Subcutaneous abdominal adipose tissue (tissue), 5 donors: ENCODE data around the gene FANK1.
A peak's percentile ranks its signal among the peaks of the same experiment; 100 is the strongest.

Experiments used
- H3K27ac ChIP-seq: one replicate; pipeline ENCODE4 v1.7.0; 2013; ENCODE audit warnings: low read depth, mild to moderate bottlenecking, inconsistent platforms, low read length, moderate library complexity
- H3K27me3 ChIP-seq, 5 donors: one replicate each; pipeline ENCODE4 v1.7.0; 2013; ENCODE audit warnings: low read length in 5 of 5, inconsistent platforms in 1 of 5; ENCODE audit not compliant: control insufficient read depth in 5 of 5, insufficient read depth in 4 of 5
- H3K36me3 ChIP-seq, 5 donors: one replicate each; pipeline ENCODE4 v1.7.0; 2013; ENCODE audit warnings: low read length in 5 of 5; ENCODE audit not compliant: control insufficient read depth in 5 of 5, insufficient read depth in 5 of 5
- H3K4me1 ChIP-seq, 5 donors: one replicate each; pipeline ENCODE4 v1.7.0; 2013; ENCODE audit warnings: low read length in 5 of 5, mild to moderate bottlenecking in 3 of 5, moderate library complexity in 1 of 5; ENCODE audit not compliant: control insufficient read depth in 5 of 5, insufficient read depth in 5 of 5
- H3K4me3 ChIP-seq, 5 donors: one replicate each; pipeline ENCODE4 v1.7.0; 2013; ENCODE audit warnings: low read length in 5 of 5, low read depth in 1 of 5
- H3K9ac ChIP-seq, 5 donors: one replicate each; pipeline ENCODE4 v1.7.0; 2013; ENCODE audit warnings: low read length in 5 of 5, mild to moderate bottlenecking in 4 of 5, moderate library complexity in 3 of 5
- H3K9me3 ChIP-seq, 5 donors: one replicate each; pipeline ENCODE4 v1.7.0; 2013; ENCODE audit warnings: low read length in 5 of 5; ENCODE audit not compliant: control insufficient read depth in 5 of 5
- donor health status: healthy.
- donor health status: healthy.
- donor health status: healthy.
- donor health status: healthy.
- donor health status: healthy.

The FANK1 gene

DNA sequence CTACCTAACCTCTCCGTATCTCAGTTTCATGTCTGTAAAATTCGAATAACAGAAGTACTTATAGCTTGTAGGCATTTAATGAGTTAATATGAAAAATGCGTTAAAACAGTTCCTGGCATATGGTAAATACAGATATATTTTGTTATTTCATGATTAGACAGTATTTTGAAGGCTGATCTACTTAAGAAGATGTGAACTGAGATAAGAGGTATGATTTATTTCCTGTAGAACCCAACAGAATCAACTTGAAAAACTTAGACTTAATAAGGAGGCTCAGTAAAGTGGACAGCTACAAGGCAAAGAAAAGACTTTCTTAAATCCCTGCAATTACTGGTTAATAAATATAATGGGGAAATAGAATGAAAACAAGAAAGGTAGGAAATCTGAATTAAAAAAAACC lies 103.3 kb downstream of the FANK1 start:
- no peaks in the 10 kb centered on the region for H3K9me3 ChIP-seq
- H3K9ac ChIP-seq: no peak overlapping the region
- H3K27ac ChIP-seq: no peak overlapping the region
- H3K36me3 ChIP-seq: no peaks in the 10 kb centered on the region
- peaks cover 0 to 5% (median 1%) of the 10 kb centered on the region in 5 donors for H3K4me1 ChIP-seq
- H3K4me3 ChIP-seq: no peak overlapping the region
- no peaks in the 10 kb centered on the region for H3K27me3 ChIP-seq

DNA sequence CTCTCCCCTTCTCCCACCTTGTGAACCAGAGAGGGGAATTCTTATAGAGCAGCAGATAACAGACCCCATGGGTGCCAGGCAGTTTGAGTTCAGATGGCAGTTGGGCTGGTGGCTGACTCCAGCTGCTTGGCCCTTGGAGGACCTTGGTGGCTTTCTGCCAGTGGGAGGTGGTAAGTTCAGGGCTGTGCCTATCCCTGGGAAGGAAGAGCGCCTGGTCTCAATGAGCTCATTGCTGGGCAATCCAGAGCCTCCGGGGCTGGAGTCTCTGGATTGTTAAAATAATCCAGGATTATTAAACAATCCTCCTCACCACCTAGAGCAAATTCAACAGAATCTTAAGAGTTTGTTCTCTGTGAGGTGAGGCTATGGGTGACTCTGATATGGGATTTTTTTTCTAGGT lies 105.2 kb downstream of the FANK1 start:
- no peaks in the 10 kb centered on the region for H3K36me3 ChIP-seq
- no peak overlapping the region for H3K4me3 ChIP-seq
- H3K4me1 ChIP-seq: peaks cover 0 to 4% (median 0%) of the 10 kb centered on the region in 5 donors
- H3K9ac ChIP-seq: peak overlapping the region in 1 of 5 donors; percentile 41
- H3K9me3 ChIP-seq: no peaks in the 10 kb centered on the region
- no peaks in the 10 kb centered on the region for H3K27me3 ChIP-seq
- no peak overlapping the region for H3K27ac ChIP-seq

DNA sequence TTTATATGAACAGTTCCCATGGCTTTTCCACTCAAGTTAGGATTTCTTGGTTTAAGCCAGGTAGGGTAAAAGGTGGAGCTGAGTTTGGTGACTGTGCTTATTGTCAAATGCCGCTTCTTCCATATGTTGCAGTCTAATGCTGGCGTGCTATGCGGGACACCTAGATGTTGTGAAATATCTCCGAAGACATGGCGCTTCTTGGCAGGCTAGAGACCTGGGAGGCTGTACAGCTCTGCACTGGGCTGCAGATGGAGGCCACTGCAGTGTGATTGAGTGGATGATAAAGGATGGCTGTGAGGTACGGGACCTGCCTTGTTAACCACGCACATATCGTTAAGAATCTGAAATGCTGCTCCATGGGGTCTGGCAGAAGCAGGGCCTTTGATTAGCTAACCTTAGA lies 108.4 kb downstream of the FANK1 start:
- H3K27ac ChIP-seq: no peak overlapping the region
- H3K9me3 ChIP-seq: no peaks in the 10 kb centered on the region
- H3K4me3 ChIP-seq: no peak overlapping the region
- H3K36me3 ChIP-seq: no peaks in the 10 kb centered on the region
- no peaks in the 10 kb centered on the region for H3K27me3 ChIP-seq
- peaks cover 0 to 4% (median 0%) of the 10 kb centered on the region in 5 donors for H3K4me1 ChIP-seq
- H3K9ac ChIP-seq: no peak overlapping the region

DNA sequence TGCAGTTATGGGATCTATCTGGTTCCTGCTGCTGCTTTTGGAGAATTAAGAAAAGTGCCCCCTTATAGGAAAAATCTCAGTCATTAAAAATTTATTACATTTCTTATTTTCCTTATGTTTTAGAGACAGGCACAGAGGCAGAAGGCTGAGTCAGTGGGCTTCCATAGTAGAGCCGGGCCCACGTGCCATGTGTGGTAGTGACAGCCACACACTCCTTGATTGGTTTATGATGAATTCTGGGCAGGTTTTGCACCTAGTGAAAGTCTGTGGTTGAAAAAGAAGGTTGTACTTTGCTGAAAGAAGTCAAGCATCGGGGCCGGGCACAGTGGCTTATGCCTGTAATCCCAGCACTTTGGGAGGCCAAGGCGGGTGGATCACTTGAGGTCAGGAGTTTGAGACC lies 109.9 kb downstream of the FANK1 start:
- Histone ChIP-seq H3K36me3 (no peaks in the 10 kb centered on the region), H3K27ac (no peak overlapping the region), H3K9me3 (peaks cover 0 to 5% (median 0%) of the 10 kb centered on the region in 5 donors), H3K27me3 (no peaks in the 10 kb centered on the region), H3K4me3 (no peak overlapping the region), H3K4me1 (peaks cover 0 to 4% (median 0%) of the 10 kb centered on the region in 5 donors), H3K9ac (no peak overlapping the region)

DNA sequence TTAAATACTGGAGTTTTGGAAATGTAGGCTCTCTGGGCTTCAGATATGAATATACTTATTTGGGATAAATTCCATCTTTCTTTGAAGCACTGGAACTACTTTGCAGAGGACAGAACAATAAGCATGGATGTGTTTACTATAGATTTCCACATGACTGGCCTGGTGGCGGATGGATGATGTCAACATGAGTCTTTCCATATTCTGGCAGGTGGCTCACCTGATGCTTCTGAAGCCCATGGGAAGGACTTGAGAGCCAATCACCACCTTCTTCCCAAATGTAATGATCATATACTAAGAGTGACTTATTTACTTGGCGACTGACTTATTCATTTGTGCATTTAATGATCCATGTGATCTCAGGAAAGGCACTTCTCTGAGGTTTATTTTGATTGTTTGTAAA lies 110.5 kb downstream of the FANK1 start:
- no peak overlapping the region for H3K9ac ChIP-seq
- no peaks in the 10 kb centered on the region for H3K4me1 ChIP-seq
- H3K36me3 ChIP-seq: no peaks in the 10 kb centered on the region

DNA sequence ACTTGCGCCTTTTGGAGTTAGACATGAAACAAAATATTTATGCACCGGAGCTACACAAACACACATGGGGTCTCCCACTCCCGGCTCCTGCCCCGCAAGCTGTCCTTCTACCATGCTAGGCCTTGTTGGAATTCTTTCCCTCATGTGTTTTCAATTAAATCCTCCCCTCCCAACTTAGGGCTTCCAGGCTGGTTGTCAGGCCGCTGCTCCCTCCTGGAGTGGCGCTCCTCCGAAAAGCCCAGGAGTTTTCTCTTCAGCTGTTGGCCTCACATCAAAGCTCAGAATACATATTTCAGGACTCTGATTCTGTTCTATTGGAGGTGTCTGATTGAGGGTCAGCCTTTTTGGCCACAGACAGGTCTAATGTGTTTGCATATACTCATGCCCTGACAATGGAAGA lies 113.3 kb downstream of the FANK1 start:
- Histone ChIP-seq H3K9ac (no peak overlapping the region), H3K4me1 (no peaks in the 10 kb centered on the region), H3K36me3 (peaks cover 0 to 6% (median 2%) of the 10 kb centered on the region in 5 donors), H3K9me3 (peaks cover 0 to 5% (median 0%) of the 10 kb centered on the region in 5 donors), H3K27me3 (no peaks in the 10 kb centered on the region), H3K4me3 (no peak overlapping the region), H3K27ac (no peak overlapping the region)

More for the DNA sequence above, 110.5 kb downstream of the FANK1 start:
- H3K4me3 ChIP-seq: no peak overlapping the region
- no peaks in the 10 kb centered on the region for H3K27me3 ChIP-seq
- H3K27ac ChIP-seq: no peak overlapping the region
- peaks cover 0 to 5% (median 0%) of the 10 kb centered on the region in 5 donors for H3K9me3 ChIP-seq

DNA sequence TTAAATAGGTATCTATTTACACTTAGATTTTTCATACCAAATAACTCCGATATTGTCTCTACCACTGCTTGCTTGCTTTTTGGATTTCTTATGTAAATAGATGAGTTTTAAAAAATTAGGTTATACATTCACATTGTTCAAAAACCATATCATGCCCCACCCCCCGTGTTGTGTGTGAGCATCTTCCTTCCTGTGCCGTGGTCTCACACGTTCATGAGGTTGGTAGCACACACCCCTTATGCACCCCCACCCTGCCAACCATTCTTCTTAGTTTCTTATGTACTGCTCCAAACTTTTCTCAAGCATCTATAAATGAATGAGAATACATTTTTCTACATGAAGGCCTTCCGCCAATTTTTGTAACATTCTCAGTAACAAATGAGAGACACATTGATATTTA lies 115.6 kb downstream of the FANK1 start:
- Histone ChIP-seq H3K27me3 (no peaks in the 10 kb centered on the region), H3K4me1 (no peaks in the 10 kb centered on the region), H3K9ac (no peak overlapping the region), H3K36me3 (peaks cover 0 to 11% (median 5%) of the 10 kb centered on the region in 5 donors), H3K4me3 (no peak overlapping the region), H3K9me3 (peaks cover 0 to 5% (median 0%) of the 10 kb centered on the region in 5 donors), H3K27ac (no peak overlapping the region)

DNA sequence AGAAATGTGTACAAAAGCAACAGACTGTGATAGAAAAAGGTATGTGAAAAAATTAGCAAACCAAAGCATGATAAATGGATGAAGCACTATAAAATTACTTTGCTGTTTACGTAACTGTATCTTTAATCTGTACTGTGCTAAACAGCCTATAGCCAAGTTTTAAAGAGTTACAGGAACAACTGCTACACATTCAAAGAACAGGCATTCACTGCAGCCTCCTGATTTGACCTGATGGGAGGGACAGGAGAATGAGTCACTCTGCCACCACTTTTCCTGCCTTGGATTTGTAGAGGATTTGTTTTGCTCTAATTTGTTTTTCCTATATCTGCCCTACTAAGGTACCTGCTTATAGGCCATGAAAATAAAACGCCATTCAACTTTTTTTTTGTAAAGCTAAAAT lies 116.1 kb downstream of the FANK1 start:
- H3K4me1 ChIP-seq: no peaks in the 10 kb centered on the region
- peaks cover 0 to 11% (median 5%) of the 10 kb centered on the region in 5 donors for H3K36me3 ChIP-seq
- no peak overlapping the region for H3K4me3 ChIP-seq
- no peaks in the 10 kb centered on the region for H3K27me3 ChIP-seq
- H3K9ac ChIP-seq: no peak overlapping the region
- H3K9me3 ChIP-seq: peaks cover 0 to 5% (median 0%) of the 10 kb centered on the region in 5 donors
- no peak overlapping the region for H3K27ac ChIP-seq

DNA sequence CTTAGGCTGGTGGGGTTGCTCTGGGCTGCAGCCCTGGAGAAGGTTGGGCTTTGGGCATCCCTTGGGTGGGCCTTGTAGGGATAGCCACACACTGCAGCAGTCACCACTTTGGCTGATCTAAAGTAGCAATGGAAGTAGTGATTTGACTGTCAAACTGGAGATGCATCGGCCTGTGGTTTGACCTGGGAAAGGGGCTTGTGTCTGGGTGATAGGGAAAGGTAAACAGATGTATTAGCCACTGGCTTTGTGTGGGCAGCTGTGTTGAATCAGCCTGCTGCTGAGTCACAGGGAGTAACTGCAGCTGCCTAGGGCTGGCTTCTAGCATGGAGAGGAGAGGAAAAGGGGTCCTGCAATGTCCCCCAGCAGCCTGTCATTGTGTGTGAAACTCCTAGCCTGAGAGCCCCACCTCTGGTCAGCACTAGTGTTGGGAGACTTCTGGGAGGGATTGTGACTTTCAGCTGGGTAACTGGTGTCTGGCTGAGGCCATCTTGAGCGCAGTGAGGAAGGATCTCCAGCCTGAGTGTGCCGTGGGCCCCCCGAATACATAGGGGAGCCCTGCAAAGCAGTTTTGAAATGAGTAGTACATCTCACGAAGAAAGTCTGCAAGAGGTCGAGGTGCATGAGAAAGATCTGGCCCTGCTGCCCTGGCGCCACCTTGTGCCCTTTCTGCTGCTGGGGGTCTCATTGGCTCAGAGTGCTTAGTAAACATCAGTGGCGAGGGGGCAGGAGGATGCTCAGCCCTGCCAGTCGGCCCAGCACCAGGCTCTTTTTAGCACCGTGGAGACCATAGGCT lies 117.3 kb downstream of the FANK1 start:
- Histone ChIP-seq H3K36me3 (peaks cover 0 to 13% (median 5%) of the 10 kb centered on the region in 5 donors), H3K4me3 (no peak overlapping the region), H3K9me3 (peaks cover 0 to 5% (median 0%) of the 10 kb centered on the region in 5 donors), H3K27me3 (no peaks in the 10 kb centered on the region), H3K27ac (no peak overlapping the region), H3K4me1 (no peaks in the 10 kb centered on the region), H3K9ac (no peak overlapping the region)

DNA sequence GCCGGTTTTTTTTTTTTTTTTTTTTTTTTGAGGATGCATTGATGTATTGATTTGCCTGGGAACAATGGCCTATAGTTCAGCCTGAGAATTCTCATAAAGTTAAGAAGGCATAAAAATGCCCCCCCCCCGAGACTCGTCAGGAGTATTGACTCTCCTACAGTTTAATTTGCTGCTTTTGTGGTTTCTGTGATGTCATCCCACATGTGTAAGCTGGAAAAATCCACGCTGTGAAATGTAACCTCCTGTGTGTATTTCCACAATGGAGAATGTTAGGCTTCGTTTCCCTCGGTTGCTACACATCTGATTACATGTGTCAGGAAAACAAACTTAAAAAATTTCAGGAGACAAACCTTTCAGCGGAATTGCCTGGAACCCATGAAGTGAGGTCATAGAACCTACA lies 117.9 kb downstream of the FANK1 start:
- peaks cover 0 to 19% (median 7%) of the 10 kb centered on the region in 5 donors for H3K36me3 ChIP-seq
- peaks cover 0 to 3% (median 0%) of the 10 kb centered on the region in 5 donors for H3K4me1 ChIP-seq
- H3K9ac ChIP-seq: no peak overlapping the region
- no peak overlapping the region for H3K4me3 ChIP-seq
- H3K27me3 ChIP-seq: no peaks in the 10 kb centered on the region
- no peak overlapping the region for H3K27ac ChIP-seq
- peaks cover 0 to 5% (median 0%) of the 10 kb centered on the region in 5 donors for H3K9me3 ChIP-seq
